GM10266 (cell line): ENCODE results near the gene FILIP1.

Experiments used
- DNase-seq: peaks from one replicate; pipeline ENCODE4 v3.0.0; 2012; ENCODE audit errors: extremely low spot score
- TF ChIP-seq, protein P1 (sequence below): IDR thresholded peaks from 2 replicates; pipeline ENCODE4 v1.5.1; 2012; ENCODE audit warnings: mild to moderate bottlenecking, low read depth; ENCODE audit not compliant: control insufficient read depth, insufficient read depth; ENCODE audit errors: missing control alignments

Gene FILIP1, protein sequence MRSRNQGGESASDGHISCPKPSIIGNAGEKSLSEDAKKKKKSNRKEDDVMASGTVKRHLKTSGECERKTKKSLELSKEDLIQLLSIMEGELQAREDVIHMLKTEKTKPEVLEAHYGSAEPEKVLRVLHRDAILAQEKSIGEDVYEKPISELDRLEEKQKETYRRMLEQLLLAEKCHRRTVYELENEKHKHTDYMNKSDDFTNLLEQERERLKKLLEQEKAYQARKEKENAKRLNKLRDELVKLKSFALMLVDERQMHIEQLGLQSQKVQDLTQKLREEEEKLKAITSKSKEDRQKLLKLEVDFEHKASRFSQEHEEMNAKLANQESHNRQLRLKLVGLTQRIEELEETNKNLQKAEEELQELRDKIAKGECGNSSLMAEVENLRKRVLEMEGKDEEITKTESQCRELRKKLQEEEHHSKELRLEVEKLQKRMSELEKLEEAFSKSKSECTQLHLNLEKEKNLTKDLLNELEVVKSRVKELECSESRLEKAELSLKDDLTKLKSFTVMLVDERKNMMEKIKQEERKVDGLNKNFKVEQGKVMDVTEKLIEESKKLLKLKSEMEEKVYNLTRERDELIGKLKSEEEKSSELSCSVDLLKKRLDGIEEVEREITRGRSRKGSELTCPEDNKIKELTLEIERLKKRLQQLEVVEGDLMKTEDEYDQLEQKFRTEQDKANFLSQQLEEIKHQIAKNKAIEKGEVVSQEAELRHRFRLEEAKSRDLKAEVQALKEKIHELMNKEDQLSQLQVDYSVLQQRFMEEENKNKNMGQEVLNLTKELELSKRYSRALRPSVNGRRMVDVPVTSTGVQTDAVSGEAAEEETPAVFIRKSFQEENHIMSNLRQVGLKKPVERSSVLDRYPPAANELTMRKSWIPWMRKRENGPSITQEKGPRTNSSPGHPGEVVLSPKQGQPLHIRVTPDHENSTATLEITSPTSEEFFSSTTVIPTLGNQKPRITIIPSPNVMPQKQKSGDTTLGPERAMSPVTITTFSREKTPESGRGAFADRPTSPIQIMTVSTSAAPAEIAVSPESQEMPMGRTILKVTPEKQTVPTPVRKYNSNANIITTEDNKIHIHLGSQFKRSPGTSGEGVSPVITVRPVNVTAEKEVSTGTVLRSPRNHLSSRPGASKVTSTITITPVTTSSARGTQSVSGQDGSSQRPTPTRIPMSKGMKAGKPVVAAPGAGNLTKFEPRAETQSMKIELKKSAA (N-terminal part only)

DNA sequence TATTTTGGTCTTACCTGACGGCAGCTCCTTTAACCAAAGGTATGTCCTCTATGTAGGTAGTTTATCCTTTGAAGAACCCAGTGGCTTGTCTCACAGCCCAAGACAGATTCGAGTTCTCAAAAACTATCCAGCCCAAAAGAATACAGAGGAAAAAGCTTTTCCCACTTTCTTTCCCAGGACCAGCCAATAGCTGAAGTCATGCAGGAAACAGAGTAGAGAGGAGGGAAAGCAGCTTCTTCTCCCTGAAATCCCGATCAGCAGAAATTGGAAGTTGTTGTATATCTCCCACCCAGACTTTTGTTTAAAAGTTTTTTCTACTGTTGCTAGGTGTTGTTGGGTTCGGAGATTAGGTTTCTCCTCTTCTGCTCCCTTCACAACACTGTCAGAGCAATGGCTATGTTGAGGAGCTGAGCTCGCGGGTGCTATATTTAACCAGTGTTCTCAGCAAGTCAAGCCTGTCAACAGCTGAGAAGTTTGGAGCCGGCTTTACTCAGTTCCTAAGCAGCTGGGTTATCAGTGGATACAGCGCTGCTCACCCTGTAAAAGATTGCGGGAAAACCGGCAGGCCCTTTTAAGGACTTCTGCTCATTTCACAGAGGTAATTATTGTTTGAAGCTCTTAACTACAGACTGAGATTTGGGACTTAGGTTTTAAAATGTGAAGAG lies at the start of gene FILIP1:
FILIP1 (minus strand) TSS at position 401 of the 665 bp plus-strand sequence. CDS start 78,828 bp downstream, outside the sequence.
- DNase-seq, result no peak
- TF ChIP-seq, protein P1, sequence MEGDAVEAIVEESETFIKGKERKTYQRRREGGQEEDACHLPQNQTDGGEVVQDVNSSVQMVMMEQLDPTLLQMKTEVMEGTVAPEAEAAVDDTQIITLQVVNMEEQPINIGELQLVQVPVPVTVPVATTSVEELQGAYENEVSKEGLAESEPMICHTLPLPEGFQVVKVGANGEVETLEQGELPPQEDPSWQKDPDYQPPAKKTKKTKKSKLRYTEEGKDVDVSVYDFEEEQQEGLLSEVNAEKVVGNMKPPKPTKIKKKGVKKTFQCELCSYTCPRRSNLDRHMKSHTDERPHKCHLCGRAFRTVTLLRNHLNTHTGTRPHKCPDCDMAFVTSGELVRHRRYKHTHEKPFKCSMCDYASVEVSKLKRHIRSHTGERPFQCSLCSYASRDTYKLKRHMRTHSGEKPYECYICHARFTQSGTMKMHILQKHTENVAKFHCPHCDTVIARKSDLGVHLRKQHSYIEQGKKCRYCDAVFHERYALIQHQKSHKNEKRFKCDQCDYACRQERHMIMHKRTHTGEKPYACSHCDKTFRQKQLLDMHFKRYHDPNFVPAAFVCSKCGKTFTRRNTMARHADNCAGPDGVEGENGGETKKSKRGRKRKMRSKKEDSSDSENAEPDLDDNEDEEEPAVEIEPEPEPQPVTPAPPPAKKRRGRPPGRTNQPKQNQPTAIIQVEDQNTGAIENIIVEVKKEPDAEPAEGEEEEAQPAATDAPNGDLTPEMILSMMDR, result no peak

- TF ChIP-seq, protein P1, result no peak
- DNase-seq, result no peak
Measured at GRCh38 chr6:75543311-75543710, 49.7 kb upstream of the FILIP1 start.

- no peak for DNase-seq
- TF ChIP-seq, protein P1, result no peak
Measured at GRCh38 chr6:75539136-75539535, 45.5 kb upstream of the FILIP1 start.

GRCh38 chr6:75532521-75532920 lies 38.9 kb upstream of the FILIP1 start:
- TF ChIP-seq, protein P1, result no peak

DNA sequence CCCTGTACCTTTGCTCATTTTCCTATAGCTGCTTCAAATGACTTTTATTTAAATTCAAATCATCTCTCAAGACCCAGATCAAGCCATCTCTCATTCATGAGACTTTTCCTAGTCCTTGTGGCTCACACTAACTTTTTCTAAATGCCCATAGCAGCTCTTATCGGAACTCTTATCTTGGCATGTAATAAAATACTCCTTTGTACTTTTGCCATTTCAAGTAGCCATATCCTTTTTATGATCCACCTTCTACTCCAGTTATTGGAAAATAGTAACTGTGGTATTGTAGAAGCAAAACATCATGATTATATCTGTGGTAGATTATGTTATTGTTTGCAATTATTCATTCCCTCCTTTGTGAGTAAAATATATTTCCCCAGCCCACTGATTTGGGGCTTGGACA lies 37.6 kb upstream of the FILIP1 start:
- no peak for DNase-seq
- TF ChIP-seq, protein P1, result no peak

More at GRCh38 chr6:75532521-75532920, 38.9 kb upstream of the FILIP1 start:
- DNase-seq, result no peak

GRCh38 chr6:75530696-75531095 lies 37.1 kb upstream of the FILIP1 start:
- no peak for DNase-seq
- TF ChIP-seq, protein P1, result no peak
